ENCODE data around the gene RTN4RL1.

The RTN4RL1 gene

DNA sequence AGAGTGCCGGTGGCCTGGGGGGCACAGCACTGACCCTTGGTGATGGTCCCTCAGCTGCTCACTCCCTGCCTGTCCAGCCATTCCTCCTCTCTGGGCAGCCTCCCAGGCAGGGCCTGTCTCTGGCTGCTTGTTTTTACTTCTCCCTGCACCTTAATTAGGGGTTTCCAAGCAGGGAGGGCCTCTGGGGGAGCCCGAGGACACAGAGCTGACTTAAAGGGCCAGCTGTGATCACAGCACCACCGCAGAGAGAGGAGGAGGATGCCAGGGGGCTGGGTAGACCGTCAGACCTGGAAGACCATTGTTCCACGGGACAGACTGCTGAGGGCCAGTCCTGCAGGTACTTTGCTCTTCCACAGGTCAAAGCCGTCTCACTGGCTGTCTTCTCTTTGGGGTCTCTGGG, 3.6 kb upstream of the RTN4RL1 start:
- DNase-seq (ENCODE audit: low spot score): no peak
- TF ChIP-seq, protein P1, sequence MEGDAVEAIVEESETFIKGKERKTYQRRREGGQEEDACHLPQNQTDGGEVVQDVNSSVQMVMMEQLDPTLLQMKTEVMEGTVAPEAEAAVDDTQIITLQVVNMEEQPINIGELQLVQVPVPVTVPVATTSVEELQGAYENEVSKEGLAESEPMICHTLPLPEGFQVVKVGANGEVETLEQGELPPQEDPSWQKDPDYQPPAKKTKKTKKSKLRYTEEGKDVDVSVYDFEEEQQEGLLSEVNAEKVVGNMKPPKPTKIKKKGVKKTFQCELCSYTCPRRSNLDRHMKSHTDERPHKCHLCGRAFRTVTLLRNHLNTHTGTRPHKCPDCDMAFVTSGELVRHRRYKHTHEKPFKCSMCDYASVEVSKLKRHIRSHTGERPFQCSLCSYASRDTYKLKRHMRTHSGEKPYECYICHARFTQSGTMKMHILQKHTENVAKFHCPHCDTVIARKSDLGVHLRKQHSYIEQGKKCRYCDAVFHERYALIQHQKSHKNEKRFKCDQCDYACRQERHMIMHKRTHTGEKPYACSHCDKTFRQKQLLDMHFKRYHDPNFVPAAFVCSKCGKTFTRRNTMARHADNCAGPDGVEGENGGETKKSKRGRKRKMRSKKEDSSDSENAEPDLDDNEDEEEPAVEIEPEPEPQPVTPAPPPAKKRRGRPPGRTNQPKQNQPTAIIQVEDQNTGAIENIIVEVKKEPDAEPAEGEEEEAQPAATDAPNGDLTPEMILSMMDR (IDR thresholded peaks at IDR 0.05): no peak
- Histone ChIP-seq H3K27ac (no peak overlapping the region), H3K4me3 (no peak overlapping the region)

DNA sequence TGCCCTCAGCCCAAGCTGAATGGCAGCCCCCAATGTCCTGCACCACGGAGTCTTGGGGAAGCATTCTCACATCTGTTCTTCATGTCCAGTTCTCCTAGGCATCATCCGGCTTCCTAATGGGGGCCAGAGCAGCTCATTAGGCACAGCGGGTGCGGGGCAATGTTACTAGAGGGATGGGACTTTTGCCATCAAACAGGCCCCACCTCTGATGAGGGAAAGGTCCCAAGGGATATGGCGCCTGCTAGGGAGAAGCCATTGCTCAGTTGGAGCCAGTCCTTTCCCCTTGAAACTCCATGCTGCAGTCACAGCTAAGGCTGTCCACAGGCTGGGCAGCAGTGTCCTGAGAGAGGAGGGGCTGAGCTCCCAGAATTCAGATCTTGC, 3.1 kb upstream of the RTN4RL1 start:
- no peak overlapping the region for H3K27ac ChIP-seq

GRCh38 chr17:2027528-2028233, 2.5 kb upstream of the RTN4RL1 start:
- no peak for DNase-seq (ENCODE audit: low spot score)
- H3K4me3 ChIP-seq: no peak overlapping the region
- TF ChIP-seq, protein P1 (IDR thresholded peaks at IDR 0.05): no peak
- no peak overlapping the region for H3K27ac ChIP-seq

More for the DNA sequence above, 3.1 kb upstream of the RTN4RL1 start:
- no peak overlapping the region for H3K4me3 ChIP-seq
- no peak for DNase-seq (ENCODE audit: low spot score)
- TF ChIP-seq, protein P1 (IDR thresholded peaks at IDR 0.05): no peak

- Histone ChIP-seq H3K27ac (peak overlapping the region in 1 of 2 donors; percentile 28), H3K4me3 (peak overlapping the region; percentile 70)
- no peak for DNase-seq (ENCODE audit: low spot score)
- TF ChIP-seq, protein P1 (IDR thresholded peaks at IDR 0.05): peak; percentile 48
These were observed 632 bp upstream of the RTN4RL1 start for GRCh38 chr17:2025622-2026309.

- H3K27ac ChIP-seq: no peak overlapping the region
These were observed 438 bp downstream of the RTN4RL1 start for GRCh38 chr17:2024572-2025219.

DNA sequence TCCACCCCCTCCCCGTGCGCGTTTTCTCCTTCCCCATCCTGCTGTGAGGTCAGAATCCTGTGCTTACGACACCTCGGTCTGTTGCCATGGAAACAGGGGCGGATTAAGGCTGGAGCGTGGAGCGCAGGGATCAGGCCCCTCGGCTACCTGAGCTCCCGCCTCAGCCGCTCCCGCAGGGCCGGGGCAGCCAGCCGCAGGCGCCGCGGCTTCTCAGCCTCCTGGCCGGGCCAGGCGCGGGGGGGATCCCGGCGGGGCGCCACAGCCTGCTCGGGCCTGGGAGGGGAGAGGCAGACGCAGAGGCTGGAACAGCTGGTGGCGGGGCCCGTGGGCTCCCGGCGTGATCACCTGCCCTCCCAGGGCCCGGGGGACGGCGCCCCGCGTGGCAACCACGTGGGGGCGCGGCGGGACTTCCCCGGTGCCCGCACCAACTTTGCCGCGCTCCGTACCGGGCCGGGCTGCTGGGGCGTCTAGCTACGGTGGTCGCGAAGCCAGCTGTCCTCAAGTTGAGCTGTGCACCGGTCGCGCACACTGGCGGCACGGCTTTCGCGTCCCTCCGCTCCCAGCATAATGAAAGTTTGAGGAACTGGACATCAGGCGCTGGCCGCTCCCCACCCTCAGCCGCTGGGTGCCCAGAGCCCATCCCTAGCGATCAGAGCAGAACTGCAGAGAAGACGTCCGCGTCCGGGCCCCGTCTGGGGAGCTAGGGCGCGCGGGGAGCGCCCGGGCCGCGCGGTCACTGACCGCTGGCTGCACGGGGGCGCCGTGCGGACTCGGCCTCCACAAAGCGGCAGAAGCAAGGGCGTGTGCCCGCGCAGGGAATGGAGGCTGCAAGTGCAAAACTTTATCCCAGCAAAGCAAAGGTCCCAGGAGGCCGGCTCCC, 1.2 kb downstream of the RTN4RL1 start:
- no peak for DNase-seq (ENCODE audit: low spot score)
- peak overlapping the region; percentile 70 for H3K4me3 ChIP-seq

More at GRCh38 chr17:2024572-2025219, 438 bp downstream of the RTN4RL1 start:
- peak overlapping the region; percentile 70 for H3K4me3 ChIP-seq
- DNase-seq (ENCODE audit: low spot score): no peak
- TF ChIP-seq, protein P1 (IDR thresholded peaks at IDR 0.05): no peak

More for the DNA sequence above, 1.2 kb downstream of the RTN4RL1 start:
- TF ChIP-seq, protein P1 (IDR thresholded peaks at IDR 0.05): no peak
- H3K27ac ChIP-seq: peak overlapping the region in 1 of 2 donors; percentile 33

Data from coronary artery (tissue), 2 donors.